ENCODE measurements around the gene CMTM4.

Gene CMTM4

DNA sequence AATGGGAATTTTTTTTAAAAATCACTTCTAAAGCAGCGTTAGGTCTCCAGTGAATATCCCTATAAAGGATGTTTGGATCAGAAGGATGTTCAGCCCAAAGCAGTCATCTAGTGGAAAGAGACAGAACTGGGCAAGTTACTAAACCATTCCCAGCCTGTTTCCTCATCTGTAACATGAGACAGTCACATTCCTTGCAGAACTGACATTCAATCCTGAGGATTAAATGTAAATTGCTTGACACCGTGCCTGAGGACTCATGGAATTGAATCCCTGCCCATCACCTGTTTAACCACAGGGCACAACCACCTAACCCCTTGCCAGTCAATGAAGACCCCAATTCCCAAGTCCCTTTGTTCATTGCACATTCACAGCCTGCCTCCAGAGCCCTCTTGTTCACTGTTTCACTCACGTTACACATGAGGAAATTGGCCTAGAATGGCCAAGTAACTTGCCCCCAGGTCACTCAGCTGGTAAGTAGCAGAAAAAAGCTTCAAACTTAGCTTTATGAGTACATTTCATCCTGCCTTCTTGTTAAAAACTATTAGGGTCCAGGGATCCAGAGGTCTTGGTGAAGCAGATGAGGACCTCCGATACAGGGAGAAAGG, 115.8 kb downstream of the CMTM4 start:
- TF ChIP-seq TCF4 (CRISPR knock-in tag; IDR thresholded peaks at IDR 0.05; ENCODE audit: borderline replicate concordance), result no peak
- no peak for TF ChIP-seq GLIS3 (CRISPR knock-in tag; IDR thresholded peaks at IDR 0.05)
- TF ChIP-seq, protein P1, sequence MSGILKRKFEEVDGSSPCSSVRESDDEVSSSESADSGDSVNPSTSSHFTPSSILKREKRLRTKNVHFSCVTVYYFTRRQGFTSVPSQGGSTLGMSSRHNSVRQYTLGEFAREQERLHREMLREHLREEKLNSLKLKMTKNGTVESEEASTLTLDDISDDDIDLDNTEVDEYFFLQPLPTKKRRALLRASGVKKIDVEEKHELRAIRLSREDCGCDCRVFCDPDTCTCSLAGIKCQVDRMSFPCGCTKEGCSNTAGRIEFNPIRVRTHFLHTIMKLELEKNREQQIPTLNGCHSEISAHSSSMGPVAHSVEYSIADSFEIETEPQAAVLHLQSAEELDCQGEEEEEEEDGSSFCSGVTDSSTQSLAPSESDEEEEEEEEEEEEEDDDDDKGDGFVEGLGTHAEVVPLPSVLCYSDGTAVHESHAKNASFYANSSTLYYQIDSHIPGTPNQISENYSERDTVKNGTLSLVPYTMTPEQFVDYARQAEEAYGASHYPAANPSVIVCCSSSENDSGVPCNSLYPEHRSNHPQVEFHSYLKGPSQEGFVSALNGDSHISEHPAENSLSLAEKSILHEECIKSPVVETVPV (CRISPR knock-in tag; IDR thresholded peaks at IDR 0.05), result no peak
- TF ChIP-seq, protein P2, sequence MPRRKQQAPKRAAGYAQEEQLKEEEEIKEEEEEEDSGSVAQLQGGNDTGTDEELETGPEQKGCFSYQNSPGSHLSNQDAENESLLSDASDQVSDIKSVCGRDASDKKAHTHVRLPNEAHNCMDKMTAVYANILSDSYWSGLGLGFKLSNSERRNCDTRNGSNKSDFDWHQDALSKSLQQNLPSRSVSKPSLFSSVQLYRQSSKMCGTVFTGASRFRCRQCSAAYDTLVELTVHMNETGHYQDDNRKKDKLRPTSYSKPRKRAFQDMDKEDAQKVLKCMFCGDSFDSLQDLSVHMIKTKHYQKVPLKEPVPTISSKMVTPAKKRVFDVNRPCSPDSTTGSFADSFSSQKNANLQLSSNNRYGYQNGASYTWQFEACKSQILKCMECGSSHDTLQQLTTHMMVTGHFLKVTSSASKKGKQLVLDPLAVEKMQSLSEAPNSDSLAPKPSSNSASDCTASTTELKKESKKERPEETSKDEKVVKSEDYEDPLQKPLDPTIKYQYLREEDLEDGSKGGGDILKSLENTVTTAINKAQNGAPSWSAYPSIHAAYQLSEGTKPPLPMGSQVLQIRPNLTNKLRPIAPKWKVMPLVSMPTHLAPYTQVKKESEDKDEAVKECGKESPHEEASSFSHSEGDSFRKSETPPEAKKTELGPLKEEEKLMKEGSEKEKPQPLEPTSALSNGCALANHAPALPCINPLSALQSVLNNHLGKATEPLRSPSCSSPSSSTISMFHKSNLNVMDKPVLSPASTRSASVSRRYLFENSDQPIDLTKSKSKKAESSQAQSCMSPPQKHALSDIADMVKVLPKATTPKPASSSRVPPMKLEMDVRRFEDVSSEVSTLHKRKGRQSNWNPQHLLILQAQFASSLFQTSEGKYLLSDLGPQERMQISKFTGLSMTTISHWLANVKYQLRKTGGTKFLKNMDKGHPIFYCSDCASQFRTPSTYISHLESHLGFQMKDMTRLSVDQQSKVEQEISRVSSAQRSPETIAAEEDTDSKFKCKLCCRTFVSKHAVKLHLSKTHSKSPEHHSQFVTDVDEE (CRISPR knock-in tag; IDR thresholded peaks at IDR 0.05), result no peak
- TF ChIP-seq ZNF70 (CRISPR knock-in tag; IDR thresholded peaks at IDR 0.05), result no peak
- TF ChIP-seq BACH2 (CRISPR knock-in tag; IDR thresholded peaks at IDR 0.05; ENCODE audit: borderline replicate concordance), result no peak
- TF ChIP-seq ESRRG (CRISPR knock-in tag; IDR thresholded peaks at IDR 0.05), result no peak
- no peak for TF ChIP-seq ZC3H10 (CRISPR knock-in tag; IDR thresholded peaks at IDR 0.05)
- no peak for TF ChIP-seq PPARA (CRISPR knock-in tag; IDR thresholded peaks at IDR 0.05; ENCODE audit: borderline replicate concordance)
- no peak for TF ChIP-seq POU6F1 (CRISPR knock-in tag; IDR thresholded peaks at IDR 0.05; ENCODE audit: borderline replicate concordance, low read depth)
- TF ChIP-seq CSDC2 (CRISPR knock-in tag; IDR thresholded peaks at IDR 0.05), result no peak
- no peak for TF ChIP-seq ISL1 (CRISPR knock-in tag; IDR thresholded peaks at IDR 0.05)
- no peak for TF ChIP-seq ZFP30 (CRISPR knock-in tag; IDR thresholded peaks at IDR 0.05)
- no peak for TF ChIP-seq ZFP3 (CRISPR knock-in tag; IDR thresholded peaks at IDR 0.05)
- no peak for TF ChIP-seq ARNTL (CRISPR knock-in tag; IDR thresholded peaks at IDR 0.05; ENCODE audit: borderline replicate concordance, low read depth)
- TF ChIP-seq TOX (CRISPR knock-in tag; IDR thresholded peaks at IDR 0.05; ENCODE audit: borderline replicate concordance), result no peak
- TF ChIP-seq OSR1 (CRISPR knock-in tag; IDR thresholded peaks at IDR 0.05), result no peak
- TF ChIP-seq SNAI2 (CRISPR knock-in tag; IDR thresholded peaks at IDR 0.05), result no peak
- ATAC-seq, result peak; percentile 99

DNA sequence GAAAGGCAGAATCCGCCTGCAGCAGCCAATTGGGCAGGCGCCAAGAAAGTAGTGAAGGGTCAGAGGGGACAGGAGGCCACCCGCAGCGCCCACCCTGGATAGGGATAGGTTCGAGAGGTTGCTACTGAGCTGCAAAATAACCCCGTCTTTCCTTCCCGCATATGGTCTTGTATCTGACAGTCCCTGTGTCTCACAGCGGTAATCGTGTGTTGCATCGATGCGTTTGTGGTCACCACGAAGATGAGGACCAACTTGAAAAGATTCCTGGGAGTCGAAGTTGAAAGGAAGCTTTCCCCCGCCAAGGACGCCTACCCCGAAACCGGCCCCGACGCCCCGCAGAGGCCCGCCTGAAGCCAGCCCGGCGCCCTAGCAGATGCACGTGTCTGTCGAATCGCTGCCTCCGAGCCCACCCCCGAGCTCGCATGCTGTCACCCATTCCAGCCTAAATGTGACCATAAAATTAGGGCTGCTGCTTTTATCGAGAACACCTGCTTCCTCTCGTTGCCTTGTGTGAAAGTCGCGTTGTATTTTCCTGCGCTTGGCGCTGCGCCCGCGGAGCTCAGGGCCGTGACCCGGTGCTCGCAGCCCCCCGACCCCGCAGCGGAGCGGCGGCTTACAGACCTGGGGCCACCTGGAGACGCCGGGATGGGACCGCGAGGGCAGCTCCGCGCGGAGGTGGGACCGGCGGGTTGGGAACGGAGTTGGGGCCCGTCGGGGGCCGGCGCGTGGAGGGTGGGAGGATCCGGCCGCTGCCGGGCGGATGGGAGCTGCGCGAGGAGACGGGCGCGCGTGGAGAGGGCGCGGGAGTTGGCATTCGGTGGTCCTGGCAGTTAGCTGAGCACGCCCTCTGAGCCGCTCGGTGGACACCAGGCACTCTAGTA, 117.7 kb downstream of the CMTM4 start, which contains the start of gene CMTM2:
TSS of gene CMTM2 (plus strand) at position 813 of the 881 bp plus-strand sequence. CDS start 145 bp downstream, outside the sequence.
- no peak for ATAC-seq
- no peak for TF ChIP-seq SNAI2 (CRISPR knock-in tag; IDR thresholded peaks at IDR 0.05)
- no peak for TF ChIP-seq GLIS3 (CRISPR knock-in tag; IDR thresholded peaks at IDR 0.05)
- no peak for TF ChIP-seq PPARA (CRISPR knock-in tag; IDR thresholded peaks at IDR 0.05; ENCODE audit: borderline replicate concordance)
- no peak for TF ChIP-seq POU6F1 (CRISPR knock-in tag; IDR thresholded peaks at IDR 0.05; ENCODE audit: borderline replicate concordance, low read depth)
- no peak for TF ChIP-seq ZNF8 (CRISPR knock-in tag; IDR thresholded peaks at IDR 0.05)
- TF ChIP-seq CSDC2 (CRISPR knock-in tag; IDR thresholded peaks at IDR 0.05), result no peak
- no peak for TF ChIP-seq ZNF70 (CRISPR knock-in tag; IDR thresholded peaks at IDR 0.05)

DNA sequence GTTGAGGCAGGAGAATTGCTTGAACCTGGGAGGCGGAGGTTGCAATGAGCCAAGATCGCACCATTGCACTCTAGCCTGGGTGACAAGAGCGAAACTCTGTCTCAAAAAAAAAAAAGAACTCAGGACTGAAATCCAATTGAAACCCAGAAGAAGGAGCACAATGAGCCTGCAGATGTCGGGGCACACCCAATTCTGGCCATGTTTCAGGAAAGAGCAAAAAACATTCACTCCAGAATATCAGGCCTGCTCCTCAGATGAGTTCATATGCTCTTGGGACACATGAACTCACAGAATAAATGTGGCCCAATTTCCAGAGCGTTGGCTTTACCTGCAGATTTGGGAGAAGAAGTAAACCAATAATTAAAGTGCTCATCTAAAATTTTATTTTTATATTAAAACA, 120.2 kb downstream of the CMTM4 start:
- TF ChIP-seq TCF4 (CRISPR knock-in tag; IDR thresholded peaks at IDR 0.05; ENCODE audit: borderline replicate concordance) (no peak), ISL1 (CRISPR knock-in tag; IDR thresholded peaks at IDR 0.05) (no peak), SNAI2 (CRISPR knock-in tag; IDR thresholded peaks at IDR 0.05) (no peak), POU6F1 (CRISPR knock-in tag; IDR thresholded peaks at IDR 0.05; ENCODE audit: borderline replicate concordance, low read depth) (no peak), ARNTL (CRISPR knock-in tag; IDR thresholded peaks at IDR 0.05; ENCODE audit: borderline replicate concordance, low read depth) (no peak), ZNF8 (CRISPR knock-in tag; IDR thresholded peaks at IDR 0.05) (no peak), PPARA (CRISPR knock-in tag; IDR thresholded peaks at IDR 0.05; ENCODE audit: borderline replicate concordance) (no peak), ZNF70 (CRISPR knock-in tag; IDR thresholded peaks at IDR 0.05) (no peak), GLIS3 (CRISPR knock-in tag; IDR thresholded peaks at IDR 0.05) (no peak), OSR1 (CRISPR knock-in tag; IDR thresholded peaks at IDR 0.05) (no peak), ESRRG (CRISPR knock-in tag; IDR thresholded peaks at IDR 0.05) (no peak), BACH2 (CRISPR knock-in tag; IDR thresholded peaks at IDR 0.05; ENCODE audit: borderline replicate concordance) (no peak), ZFP30 (CRISPR knock-in tag; IDR thresholded peaks at IDR 0.05) (no peak), TOX (CRISPR knock-in tag; IDR thresholded peaks at IDR 0.05; ENCODE audit: borderline replicate concordance) (no peak)
- TF ChIP-seq, protein P1 (CRISPR knock-in tag; IDR thresholded peaks at IDR 0.05), result no peak
- no peak for ATAC-seq
